ENCODE measurements around the gene GALNT9. TPM values are rescaled to one million over a fixed set of nuclear protein-coding genes. Genes with fewer than 3 reads are reported as not detected.

Gene GALNT9
- total RNA-seq, 1 experiment from 2014 or later = 1.7 TPM

DNA sequence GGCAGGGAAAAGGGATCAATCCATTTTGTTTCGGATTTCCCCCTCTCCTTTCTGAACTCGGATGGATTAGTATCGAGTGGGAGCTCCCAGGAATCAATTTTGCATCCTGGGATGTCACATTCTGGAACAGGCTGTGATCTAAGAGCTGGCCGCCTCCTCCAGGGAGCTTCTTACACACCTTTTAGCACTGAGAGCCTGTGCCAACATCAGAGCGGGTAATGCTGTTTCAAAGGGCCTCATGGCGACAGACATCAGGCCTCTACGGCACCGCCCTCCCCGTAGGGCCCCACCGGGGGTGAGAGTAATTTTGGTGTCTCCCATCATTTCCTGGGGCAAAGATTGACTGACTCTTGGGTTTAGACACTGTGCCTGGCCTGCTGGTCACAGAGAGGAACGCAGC, 2.7 kb downstream of the GALNT9 start:
- no peak for DNase-seq (ENCODE audit: low spot score)

DNA sequence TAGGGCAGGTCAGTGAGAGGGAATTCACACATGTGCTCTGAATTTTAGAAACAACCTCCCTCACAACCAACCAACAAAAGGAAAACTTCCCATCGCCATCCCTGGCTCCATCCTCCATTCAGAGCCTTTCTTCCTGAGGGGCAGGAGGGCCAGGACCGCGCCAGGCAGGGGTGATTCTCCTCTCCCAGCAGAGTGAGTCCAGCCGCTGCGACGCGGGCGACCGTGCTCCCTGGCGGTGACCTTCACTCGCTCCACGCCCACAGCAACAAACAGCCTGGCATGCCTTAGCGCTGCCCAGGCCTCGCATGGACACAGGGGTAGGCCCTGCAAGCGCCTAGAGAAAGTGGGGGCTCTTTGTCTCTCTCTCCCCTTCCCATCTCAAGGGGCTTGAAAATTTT, 3.7 kb downstream of the GALNT9 start:
- no peak for DNase-seq (ENCODE audit: low spot score)

DNA sequence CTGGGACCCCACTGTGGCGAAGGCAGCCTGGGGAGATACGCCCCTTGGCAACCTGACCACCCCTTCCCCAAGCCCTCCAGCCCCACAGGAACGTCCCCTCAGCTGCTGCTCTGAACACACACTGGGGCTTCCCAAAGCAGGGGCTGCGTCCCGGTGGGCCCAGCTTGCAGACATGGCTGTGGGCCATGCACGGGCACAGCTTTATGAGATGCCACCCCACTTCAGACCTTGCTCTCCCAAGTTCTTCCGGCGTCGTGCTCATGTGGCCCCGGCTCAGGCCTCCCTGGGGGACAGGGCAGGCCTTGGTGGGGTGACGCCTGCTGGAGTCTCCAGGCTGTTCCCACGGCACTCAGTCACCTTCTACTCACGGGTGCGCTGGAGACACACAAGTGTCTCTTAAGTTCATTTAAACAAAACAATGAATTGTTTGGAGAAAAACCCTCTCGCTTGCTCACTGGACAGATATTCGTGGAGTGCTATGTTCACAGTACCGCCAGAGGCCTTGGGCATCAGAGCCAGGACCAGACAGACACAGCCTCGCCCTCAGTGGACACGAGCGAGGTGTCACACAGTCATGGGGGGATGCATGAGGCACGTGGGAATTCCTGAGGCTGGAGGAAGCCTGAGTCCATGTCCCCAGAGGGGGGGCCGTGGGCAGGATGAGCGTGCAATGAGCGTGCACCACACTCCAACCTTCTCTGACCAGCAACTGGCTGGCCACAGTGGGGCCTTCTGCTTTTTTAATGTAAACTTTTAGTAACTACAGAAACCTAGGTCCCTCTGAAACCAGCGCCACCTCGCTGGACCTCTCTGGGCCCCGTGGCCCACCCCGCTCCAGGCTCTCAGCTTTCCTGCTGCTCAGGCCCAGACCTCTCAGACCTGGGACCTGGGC, 4.3 kb downstream of the GALNT9 start:
- DNase-seq (ENCODE audit: low spot score) = no peak

DNA sequence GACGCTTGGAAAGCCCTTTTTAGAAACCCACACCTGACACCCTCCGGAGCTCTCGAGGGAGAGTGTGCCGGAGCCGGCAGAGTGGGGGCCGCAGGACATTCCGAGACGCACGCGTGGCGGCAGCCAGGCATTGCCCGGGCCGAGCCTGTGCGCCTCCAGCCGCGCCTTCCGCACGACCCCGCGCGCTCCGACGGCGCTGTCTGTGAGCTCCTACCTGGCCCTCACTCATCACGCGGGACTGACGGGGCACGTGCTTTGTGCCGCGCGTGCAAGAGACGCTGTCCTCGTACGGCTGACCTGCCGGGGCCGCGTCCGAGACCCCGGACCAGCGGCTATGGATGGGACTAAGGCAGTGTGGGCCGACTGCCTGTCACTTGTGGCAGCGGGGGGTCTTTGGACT, 5.2 kb downstream of the GALNT9 start:
- DNase-seq (ENCODE audit: low spot score) = no peak

DNA sequence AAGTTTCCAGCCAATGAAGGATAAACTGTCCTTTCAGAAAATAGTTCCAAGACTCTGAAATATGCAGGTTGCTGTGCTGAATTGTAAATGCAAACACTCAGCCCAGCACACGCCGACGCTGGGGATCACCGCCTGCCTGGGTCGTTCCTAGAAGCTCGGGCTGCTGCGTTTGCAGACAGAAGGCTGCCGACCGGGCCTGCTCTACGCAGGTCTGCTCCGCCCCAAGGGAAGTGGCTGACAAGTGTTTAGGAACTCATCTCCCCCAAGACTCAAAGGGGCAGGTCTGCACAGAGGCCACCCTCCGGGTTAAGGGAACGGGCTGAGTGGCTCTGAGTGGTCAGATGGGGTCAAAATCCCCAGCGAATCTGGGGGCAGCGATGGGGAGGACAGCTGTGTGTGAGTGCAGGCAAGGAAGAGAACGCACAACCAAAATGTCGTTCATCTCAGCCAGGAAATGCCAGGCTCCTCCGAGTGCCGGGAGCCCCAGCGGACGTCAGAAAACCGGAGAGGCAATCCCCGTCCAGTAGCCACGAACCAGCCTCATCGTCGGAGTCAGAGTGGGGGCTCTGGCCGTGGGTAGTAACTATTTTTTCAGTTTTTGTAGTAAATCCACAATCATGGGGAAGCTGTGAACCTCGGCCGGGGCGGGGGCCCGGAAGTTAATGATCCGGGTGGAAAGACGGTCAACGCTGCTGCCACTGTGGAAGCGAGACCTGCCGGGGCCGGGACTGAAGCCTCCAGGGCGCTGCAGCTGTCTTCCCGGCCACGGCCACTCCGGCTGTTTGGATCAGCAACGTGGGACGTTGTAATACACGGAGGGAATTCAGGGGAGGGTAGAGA, 6.0 kb downstream of the GALNT9 start:
- DNase-seq (ENCODE audit: low spot score) = no peak

DNA sequence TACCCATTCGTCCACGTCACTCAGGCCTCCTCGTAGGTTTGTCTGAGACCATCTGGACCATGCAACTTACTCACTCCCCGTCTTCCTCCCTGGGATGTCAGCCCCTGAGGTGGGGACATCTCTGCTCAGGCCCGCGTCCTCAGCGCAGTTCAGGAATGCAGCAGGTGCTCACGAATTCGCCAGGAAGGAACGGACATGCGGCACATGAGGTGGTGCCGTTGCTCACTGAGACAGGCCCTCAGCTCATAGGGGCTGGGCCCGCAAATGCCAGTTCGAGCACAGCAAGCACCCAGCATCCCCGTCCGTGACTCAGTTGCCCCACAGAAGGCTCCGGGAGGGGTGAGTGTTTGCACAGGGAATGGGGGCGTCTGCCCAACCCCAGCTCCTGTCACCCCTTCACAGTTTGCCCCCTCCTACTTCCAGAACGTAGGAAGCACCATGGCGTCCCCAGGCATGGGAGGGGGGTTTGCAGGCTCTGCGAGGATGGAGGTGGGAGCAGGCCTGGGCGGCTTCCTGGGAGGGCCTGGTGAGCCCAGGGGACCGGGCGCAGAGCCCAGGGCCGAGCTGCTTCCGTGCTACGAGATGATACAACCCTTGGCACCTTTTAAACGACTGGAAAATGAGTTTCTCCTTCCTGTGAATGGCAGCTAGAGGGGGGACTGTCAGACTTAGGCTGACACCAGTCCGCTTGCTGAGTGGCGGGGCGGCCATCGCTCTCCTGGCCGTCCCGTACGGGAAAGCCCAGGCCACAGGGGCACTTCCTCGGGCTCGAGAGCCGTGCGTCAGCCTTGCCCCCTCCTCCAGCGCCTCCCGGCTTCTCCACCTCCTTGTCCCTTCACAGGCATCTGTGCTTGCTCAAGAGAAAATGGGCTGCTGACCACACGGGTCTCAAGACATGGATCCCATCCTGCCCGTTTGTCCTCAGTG, 6.9 kb downstream of the GALNT9 start:
- DNase-seq (ENCODE audit: low spot score) = no peak

DNA sequence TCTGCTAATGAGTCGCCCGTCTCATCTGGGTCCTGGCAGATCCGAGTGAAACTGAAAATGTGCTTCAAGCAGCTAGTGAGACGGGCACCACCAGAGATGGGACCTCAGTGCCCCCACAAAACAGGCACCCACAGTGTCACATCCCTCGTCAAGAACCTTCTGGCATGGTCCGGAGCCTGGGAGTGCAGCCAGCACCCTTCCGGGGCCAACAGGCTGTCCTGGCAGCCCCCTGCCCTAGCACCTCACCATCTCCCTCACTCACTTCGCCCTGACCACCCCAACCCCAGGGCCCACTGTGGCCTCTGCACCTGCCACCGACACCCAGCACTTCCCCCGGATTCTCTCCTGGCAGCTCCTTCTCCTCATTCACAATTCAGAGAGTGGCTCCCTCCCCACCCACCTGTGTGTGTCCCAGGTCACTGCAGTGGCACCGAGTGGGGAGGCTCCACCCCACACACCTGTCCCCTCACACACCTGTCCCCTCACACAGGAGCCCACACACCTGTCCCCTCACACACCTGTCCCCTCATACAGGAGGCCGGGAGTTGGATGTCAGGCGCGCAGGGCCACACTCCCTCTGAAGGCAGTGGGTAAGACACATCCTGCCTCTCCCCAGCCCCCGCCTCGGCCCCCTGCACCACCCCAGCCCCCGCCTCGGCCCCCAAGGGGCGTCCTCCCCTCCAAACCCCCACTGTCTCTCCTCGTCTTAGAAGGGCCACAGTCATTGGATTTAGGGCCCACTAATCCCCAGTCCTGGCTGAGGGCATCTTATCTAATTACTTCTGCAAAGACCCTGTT, 7.9 kb downstream of the GALNT9 start:
- no peak for DNase-seq (ENCODE audit: low spot score)

DNA sequence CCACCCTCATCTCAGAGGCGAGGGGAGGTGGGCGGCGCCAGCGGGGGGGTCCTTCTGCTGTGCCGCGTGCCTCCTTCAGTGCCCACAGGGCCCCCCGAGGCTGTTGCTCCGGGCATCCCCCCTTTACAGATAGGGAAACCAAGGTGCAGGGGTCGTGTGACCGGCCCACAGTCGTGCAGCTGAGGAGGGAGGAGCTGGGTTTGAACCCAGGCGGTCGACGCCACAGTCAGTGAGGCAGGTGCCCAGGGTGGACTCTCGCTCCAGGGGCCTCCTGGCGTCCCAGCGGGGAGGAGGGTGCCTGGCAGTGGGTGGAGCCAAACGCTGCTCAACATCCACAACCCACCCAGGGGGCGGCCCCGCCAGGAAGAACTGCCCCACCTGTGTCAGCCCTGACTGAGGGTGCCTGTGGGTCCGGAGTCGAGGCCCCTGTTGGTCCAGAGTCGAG, 8.6 kb downstream of the GALNT9 start:
- DNase-seq (ENCODE audit: low spot score) = no peak

DNA sequence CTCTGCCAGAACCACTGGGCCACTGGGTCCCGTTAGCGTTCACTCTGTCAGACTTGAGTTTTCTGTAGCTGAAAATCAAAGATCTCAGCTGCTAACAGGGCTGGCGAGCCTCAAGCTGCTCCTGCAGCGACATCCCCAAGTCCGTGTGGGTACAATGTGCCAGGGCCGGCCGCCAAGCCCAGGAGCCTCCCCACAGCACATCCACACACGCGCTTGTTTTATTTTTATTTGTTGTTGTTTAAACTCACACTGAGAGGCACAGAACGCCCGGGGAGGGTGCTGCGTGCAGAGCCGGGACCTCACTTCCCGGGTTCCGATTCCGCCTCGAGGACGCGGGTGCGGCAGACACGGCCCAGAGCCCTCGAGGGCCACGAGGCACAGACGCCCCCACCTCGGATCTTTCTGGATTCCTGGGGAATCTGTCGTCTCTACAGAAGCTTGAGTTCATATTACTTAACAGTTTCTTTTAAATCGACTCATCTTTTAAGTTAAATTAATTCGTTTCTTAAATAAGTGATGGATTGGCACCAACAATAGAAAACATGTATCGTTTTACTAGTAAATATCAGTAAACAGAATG, 9.3 kb downstream of the GALNT9 start:
- DNase-seq (ENCODE audit: low spot score) = no peak

DNA sequence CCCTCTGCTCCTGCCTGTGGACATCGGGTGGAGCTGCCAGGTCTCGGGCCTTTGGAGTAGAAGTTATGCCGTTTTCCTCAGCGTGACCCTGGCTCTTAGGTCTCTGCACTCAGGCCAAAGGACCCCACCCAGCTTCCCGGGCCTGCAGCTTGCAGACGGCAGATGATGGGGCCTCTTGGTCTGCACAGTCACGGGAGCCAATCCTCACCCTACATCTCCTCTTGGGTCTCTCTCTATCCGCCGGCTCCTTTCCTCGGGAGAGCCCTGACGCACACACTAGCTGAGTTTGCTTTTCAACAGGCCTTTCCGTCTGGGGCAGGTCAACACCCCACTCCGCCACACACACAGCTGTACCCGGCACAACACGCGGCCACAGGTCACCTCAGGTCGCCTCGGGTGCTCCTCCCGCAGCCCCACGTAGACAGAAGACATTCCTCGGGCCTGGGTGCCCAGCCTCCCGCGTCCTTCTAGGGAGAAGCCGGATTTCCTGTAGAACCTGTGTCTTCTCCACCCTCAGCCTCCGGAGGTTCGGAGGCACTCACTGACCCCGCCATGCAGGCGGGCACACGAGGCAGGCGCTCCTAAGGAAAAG, 9.9 kb downstream of the GALNT9 start:
- DNase-seq (ENCODE audit: low spot score) = no peak

DNA sequence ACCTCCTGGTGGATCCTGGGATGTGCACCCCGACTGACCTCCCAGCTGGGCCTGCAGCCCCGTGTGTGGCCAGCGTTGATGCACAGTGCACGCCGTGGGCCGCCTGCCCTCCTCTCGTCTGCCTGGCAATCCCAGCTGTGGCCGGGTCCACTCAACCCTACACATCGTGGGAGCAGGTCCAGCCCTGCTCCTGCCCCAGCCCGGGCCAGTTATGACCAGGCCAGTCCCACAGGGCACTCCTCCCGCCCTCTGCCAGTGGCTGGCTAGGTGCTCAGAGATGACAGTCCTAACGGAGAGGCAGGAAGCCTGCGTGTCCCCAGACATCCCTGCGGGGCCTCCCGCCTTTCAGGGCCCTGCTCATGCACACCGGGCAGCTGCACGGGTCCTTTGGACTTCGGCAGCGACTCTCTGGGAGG, 10.8 kb downstream of the GALNT9 start:
- no peak for DNase-seq (ENCODE audit: low spot score)

DNA sequence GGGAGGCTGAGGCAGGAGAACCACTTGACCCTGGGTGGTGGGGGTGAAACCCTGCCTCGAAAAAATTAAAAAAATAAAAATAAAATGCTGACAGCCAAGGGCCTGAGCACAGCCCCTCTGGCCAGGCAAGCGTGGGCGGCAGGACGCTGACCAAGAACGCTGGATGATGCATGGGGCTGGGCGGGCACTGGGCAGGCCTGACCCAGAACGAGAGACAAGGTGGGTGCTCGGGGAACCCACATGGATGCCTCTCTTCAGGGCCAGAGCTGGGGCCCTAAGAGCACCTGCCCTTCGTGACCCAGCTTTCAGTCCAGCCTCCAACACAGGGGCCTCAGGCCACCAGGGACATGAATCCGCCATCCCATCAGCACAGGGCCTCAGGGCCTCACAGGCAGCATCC, 11.3 kb downstream of the GALNT9 start:
- DNase-seq (ENCODE audit: low spot score) = no peak

DNA sequence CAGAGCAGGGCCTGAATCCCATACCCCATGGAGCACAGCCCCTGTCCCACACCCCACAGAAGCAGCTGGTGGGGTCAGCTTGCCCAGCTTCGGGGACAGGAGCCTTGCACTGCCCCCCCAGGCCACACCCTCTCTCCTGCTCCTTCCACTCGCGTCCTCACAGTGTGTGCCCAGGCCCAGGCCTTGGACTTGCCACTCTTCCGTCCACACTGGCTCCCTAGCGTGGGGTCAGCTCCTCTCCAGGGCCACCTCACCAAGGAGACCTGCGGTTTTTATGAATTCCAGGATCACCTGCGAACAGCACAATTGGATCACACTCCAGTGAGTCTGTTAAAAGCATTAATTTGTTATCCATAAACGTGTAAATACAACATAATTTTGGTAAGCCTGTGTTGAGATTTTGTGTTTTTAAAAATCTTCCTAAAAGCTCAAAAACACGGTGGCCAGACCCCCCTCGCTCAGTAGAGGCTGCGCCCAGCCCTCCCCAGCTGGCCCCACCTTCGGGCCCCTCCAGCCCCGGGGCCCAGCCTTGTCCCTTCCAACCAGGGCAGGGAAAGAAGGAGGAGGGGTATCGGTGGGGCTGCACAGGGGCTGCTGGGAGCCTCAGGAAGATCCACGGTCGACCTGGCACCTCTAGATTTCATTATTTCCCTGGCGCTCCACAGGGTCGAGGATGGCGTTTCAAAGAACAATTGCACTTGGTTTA, 12.0 kb downstream of the GALNT9 start:
- DNase-seq (ENCODE audit: low spot score) = no peak

DNA sequence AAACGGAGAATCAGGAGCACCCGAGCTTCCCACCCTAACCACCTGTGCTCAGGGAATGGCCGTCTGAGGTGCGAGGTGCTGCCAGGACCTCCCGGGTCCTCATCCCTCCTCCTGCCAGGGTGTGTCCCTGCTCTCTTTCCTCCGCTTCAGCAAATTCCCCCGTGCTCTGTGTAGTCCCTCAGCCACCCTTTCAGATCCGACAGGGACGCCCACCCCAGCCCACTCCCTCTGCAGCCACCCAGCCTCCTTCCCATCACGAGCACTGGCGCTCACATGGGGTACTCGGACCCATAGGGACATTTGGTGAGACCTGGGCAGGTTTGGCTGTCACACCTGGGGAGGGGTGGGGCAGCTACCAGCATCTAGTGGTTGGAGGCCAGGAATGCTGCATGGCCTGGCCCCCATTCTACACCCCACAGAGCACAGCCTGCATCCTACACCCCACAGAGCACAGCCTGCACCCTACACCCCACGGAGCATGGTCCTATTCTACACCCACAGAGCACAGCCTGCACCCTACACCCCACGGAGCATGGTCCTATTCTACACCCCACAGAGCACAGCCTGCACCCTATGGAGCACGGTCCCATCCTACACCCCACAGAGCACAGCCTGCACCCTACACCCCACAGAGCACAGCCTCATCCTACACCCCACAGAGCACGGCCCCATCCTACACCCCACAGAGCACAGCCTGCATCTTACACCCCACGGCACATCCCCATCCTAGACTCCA, 12.7 kb downstream of the GALNT9 start:
- no peak for DNase-seq (ENCODE audit: low spot score)

DNA sequence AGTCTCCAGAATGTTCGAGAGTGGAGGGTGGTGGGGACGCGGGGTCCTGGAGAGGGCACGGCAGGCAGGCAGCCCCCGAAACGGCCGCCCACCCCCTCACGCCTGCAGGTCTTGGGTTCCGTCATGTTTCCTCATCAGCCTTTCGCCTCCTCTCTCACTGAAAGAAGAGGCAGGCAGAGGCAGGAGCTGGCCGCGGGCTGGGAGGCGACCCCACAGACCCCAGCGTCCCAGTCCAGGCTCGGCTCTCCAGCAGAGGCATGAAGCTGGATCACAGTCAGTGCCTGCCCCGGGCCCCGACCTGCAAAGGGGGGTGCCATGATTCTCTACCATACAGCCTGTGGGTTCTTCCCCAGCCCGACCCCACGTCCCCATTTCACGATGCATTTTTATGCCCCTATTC, 13.4 kb downstream of the GALNT9 start:
- DNase-seq (ENCODE audit: low spot score) = no peak

DNA sequence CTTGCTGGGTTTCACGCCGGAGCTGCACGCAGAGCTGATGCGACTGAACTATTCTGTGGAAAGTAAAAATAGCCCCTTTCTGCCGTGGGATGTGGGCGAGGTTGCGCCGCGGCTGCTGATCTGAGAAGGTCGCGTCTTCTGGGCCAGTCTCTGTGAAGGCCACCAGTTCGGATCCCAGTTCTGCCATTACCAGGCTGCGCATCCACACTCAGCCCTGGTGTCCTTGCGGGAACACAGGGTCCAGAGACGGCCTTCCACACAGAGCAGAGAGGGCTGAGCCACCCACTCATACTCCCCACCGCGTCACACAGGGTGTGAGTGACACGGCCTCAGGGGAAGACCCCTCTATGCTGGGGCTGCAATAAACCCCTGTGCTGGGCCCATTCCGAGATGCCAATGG, 13.9 kb downstream of the GALNT9 start:
- no peak for DNase-seq (ENCODE audit: low spot score)

DNA sequence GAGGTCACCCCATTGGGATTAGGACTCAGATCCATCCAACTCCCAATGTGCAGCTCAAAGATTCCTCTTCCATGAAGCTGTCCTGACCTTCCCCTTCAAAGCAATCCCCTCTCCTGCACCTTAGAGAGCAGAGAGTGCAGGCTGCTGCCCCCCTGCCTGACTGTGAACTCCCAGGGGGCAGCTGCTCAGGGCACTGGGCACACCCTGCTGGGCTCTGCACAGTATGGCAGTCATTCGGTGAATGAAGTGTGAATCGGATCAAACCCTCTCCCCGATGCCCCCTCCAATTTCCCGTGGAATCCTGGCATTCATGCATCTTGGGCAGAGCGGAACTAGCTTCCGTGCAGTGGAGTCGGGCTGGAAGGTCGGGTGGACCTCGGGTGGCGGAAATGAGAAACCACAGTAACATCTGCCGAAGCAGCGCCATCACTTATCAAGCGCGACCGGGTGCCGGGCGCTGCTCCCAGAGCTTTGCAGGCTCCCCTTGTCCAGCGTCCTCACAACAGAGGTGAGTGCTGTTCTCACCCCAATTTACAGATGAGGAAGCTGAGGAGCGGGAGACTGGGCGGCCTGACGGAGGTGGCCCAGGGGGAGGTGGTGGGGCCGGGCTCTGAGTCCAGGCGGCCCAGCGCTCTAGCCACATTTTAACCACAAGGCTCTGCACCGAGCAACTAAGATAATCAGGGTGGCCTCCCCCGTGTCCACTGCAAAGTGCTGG, 14.7 kb downstream of the GALNT9 start:
- DNase-seq (ENCODE audit: low spot score) = no peak

DNA sequence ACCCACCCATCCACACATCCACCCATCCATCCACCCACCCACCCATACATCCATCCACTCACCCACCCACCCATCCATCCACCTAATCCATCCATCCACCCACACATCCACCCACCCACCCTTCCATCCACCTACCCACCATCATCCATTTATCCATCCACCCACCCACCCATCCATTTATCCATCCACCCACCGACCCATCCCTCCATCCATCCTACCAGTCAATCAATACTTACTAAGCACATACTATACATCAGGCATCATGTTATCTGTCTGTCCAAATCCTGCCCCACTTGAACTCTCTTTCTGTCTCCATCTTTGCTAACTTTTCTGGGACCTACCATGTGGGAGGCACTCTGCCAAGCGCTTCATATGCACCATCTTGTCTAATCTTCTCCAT, 15.4 kb downstream of the GALNT9 start:
- no peak for DNase-seq (ENCODE audit: low spot score)

Measured in H4 (cell line).